ENCODE measurements around the gene USP47.

USP47 gene

GRCh38 chr11:11841116-11841722 lies 553 bp upstream of the USP47 start:
- TF ChIP-seq CTCF (IDR thresholded peaks at IDR 0.05; ENCODE audit: low read depth, low read length) (no peak), MAX (IDR thresholded peaks at IDR 0.05; ENCODE audit: low read depth, low read length) (no peak), MYC (IDR thresholded peaks at IDR 0.05; ENCODE audit: low read depth, low read length) (no peak), POLR2A (IDR thresholded peaks at IDR 0.05; ENCODE audit: extremely low read depth, insufficient read length) (no peak)
- DNase-seq (ENCODE audit: low read depth), result peak; percentile 62
- H3K4me3 ChIP-seq (ENCODE audit: low read depth, low read length), result peak overlapping the region; percentile 63

- TF ChIP-seq MAX (IDR thresholded peaks at IDR 0.05; ENCODE audit: low read depth, low read length) (no peak), POLR2A (IDR thresholded peaks at IDR 0.05; ENCODE audit: extremely low read depth, insufficient read length) (peak; percentile 80), CTCF (IDR thresholded peaks at IDR 0.05; ENCODE audit: low read depth, low read length) (no peak), MYC (IDR thresholded peaks at IDR 0.05; ENCODE audit: low read depth, low read length) (no peak)
- H3K4me3 ChIP-seq (ENCODE audit: low read depth, low read length), result peak overlapping the region; percentile 71
- DNase-seq (ENCODE audit: low read depth), result peak; percentile 90
Measured at GRCh38 chr11:11842421-11843008, 743 bp downstream of the USP47 start.

DNA sequence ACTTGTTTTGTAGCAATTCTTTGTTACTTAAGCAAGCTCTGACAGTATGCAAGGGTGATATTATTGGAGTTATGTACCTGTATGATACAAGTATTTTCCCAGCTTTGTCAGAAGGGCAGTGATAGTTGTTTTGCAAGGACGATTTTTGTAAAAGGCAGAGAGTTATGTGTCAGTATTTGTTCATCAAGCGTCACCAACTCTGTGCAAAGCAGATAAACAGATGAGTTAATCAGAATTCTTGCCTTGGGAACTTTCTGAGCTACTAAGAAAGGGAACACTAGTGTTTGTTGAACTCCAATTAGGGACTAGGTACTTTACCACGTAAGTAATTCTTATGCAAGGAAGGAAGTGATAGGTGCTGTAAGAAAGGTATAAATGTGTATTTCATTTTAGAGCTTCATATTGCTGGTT lies 1.4 kb downstream of the USP47 start:
- TF ChIP-seq POLR2A (IDR thresholded peaks at IDR 0.05; ENCODE audit: extremely low read depth, insufficient read length), result no peak
- TF ChIP-seq MAX (IDR thresholded peaks at IDR 0.05; ENCODE audit: low read depth, low read length), result no peak
- TF ChIP-seq CTCF (IDR thresholded peaks at IDR 0.05; ENCODE audit: low read depth, low read length), result no peak
- TF ChIP-seq MYC (IDR thresholded peaks at IDR 0.05; ENCODE audit: low read depth, low read length), result no peak
- peak overlapping the region; percentile 71 for H3K4me3 ChIP-seq (ENCODE audit: low read depth, low read length)
- DNase-seq (ENCODE audit: low read depth), result peak; percentile 32

DNA sequence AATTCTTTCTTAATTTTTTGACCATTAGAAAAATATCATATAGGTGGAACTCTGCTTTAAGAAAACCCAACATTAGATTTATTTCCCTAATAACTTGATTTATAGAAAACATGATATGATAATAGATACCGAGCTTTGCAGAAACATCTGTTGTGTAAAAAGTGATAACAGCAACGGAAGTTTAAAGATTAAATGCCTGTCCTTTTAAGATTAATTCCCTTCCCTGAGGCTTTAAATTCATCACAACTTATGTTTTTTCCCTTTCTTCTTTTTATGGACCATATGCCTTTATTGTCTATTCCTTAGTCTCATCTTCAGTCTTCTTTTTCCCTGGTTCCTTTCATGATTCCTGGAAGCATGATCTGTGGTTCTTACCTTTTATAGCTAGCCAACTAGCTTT lies 1.9 kb downstream of the USP47 start:
- no peak for DNase-seq (ENCODE audit: low read depth)
- H3K4me3 ChIP-seq (ENCODE audit: low read depth, low read length), result peak overlapping the region; percentile 71
- TF ChIP-seq POLR2A (IDR thresholded peaks at IDR 0.05; ENCODE audit: extremely low read depth, insufficient read length), result no peak
- TF ChIP-seq MAX (IDR thresholded peaks at IDR 0.05; ENCODE audit: low read depth, low read length), result no peak
- TF ChIP-seq MYC (IDR thresholded peaks at IDR 0.05; ENCODE audit: low read depth, low read length), result no peak
- no peak for TF ChIP-seq CTCF (IDR thresholded peaks at IDR 0.05; ENCODE audit: low read depth, low read length)

- no peak for TF ChIP-seq MYC (IDR thresholded peaks at IDR 0.05; ENCODE audit: low read depth, low read length)
- no peak for TF ChIP-seq CTCF (IDR thresholded peaks at IDR 0.05; ENCODE audit: low read depth, low read length)
- TF ChIP-seq POLR2A (IDR thresholded peaks at IDR 0.05; ENCODE audit: extremely low read depth, insufficient read length), result no peak
- no peak for TF ChIP-seq MAX (IDR thresholded peaks at IDR 0.05; ENCODE audit: low read depth, low read length)
- DNase-seq (ENCODE audit: low read depth), result peak; percentile 8
- peak overlapping the region; percentile 71 for H3K4me3 ChIP-seq (ENCODE audit: low read depth, low read length)
Measured at GRCh38 chr11:11844272-11844671, 2.5 kb downstream of the USP47 start.
